ENCODE results near the gene POLK. TPM values are rescaled to one million over a fixed set of nuclear protein-coding genes. Genes with fewer than 3 reads are reported as not detected.
"Not testable (repeated sequence)": the region's sequence is repeated elsewhere in the genome, so short reads cannot be mapped to it uniquely, and the experiment has no call there.

Gene POLK
- total RNA-seq, 2 experiments from 2014 or later: 16.0 to 29.5 TPM

DNA sequence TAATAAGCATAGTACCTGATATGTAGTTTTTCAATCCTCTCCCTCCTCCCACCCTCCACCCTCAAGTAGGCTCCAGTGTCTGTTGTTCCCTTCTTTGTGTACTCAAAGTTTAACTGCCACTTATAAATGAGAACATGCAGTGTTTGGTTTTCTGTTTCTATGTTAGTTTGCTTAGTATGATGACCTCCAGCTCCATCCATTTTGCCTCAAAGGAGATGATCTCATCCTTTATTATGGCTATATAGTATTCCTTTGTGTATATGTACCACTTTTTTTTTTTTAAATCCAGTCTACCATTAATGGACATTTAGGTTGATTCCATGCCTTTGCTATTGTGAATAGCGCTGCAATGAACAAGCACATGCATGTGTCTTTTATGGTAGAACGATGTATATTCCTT, 20.5 kb downstream of the POLK start:
- intact Hi-C loops (cut with micrococcal nuclease; ENCODE audit: unreplicated experiment): no loop called here
- Histone ChIP-seq H3K79me2 (ENCODE audit: insufficient read depth, low read depth, low read length) (peaks cover 12% of the 10 kb centered on the region; the same call in 1 of the 2 replicates), H3K4me3 (ENCODE audit: low read depth, low read length, poor library complexity, severe bottlenecking) (no peak overlapping the region), H3K9me3 (ENCODE audit: low read length) (peaks cover 23% of the 10 kb centered on the region; the same call in 1 of the 2 replicates), H3K27ac (ENCODE audit: low read depth, low read length, poor library complexity, severe bottlenecking) (no peak overlapping the region), H4K20me1 (ENCODE audit: insufficient read depth, low read length) (no peaks in the 10 kb centered on the region), H3K36me3 (ENCODE audit: insufficient read depth, low read length) (peaks cover 23% of the 10 kb centered on the region), H2AFZ (ENCODE audit: low read length) (no peak overlapping the region), H3K4me1 (ENCODE audit: insufficient read depth, low read length, poor library complexity, severe bottlenecking) (no peaks in the 10 kb centered on the region), H3K4me2 (ENCODE audit: low read length) (no peak overlapping the region), H3K9me2 (ENCODE audit: insufficient read depth, low read length) (no peaks in the 10 kb centered on the region)
- BruUV-seq (replicated peaks): no TSS peak
- CTCF ChIA-PET (ENCODE audit: unreplicated experiment): no interaction called here
- DNase-seq (ENCODE audit: low spot score): no peak
- POLR2A ChIA-PET: interaction anchor here (0.6 to 1.3 kb wide), 2 partner anchors 9 to 11 kb away, joined by 4 to 10 read pairs; no protein-coding TSS in a partner anchor
- TF ChIP-seq, protein P1, sequence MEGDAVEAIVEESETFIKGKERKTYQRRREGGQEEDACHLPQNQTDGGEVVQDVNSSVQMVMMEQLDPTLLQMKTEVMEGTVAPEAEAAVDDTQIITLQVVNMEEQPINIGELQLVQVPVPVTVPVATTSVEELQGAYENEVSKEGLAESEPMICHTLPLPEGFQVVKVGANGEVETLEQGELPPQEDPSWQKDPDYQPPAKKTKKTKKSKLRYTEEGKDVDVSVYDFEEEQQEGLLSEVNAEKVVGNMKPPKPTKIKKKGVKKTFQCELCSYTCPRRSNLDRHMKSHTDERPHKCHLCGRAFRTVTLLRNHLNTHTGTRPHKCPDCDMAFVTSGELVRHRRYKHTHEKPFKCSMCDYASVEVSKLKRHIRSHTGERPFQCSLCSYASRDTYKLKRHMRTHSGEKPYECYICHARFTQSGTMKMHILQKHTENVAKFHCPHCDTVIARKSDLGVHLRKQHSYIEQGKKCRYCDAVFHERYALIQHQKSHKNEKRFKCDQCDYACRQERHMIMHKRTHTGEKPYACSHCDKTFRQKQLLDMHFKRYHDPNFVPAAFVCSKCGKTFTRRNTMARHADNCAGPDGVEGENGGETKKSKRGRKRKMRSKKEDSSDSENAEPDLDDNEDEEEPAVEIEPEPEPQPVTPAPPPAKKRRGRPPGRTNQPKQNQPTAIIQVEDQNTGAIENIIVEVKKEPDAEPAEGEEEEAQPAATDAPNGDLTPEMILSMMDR (conservative IDR thresholded peaks at IDR 0.05; ENCODE audit: low read length): no peak
- TF ChIP-seq EZH2phosphoT487 (IDR thresholded peaks at IDR 0.05; ENCODE audit: borderline replicate concordance, low read depth, low read length): no peak

DNA sequence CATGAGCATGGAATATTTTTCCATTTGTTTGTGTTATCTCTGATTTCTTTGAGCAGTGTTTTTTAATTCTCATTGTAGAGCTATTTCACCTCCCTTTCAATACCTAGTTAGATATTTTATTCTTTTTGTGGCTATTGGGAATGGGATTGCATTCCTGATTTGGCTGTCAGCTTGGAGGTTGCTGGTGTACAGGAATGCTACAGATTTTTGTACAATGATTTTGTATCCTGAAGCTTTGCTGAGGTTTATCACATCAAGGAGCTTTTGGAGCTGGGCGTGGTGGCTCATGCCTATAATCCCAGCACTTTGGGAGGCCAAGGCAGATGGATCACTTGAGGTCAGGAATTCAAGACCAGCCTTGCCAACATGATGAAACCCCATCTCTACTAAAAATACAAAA, 22.0 kb downstream of the POLK start:
- CTCF ChIA-PET (ENCODE audit: unreplicated experiment); H3K79me2 ChIP-seq (ENCODE audit: insufficient read depth, low read depth, low read length); DNase-seq (ENCODE audit: low spot score); H3K27ac ChIP-seq (ENCODE audit: low read depth, low read length, poor library complexity, severe bottlenecking); H2AFZ ChIP-seq (ENCODE audit: low read length); H3K4me3 ChIP-seq (ENCODE audit: low read depth, low read length, poor library complexity, severe bottlenecking); BruUV-seq (replicated peaks); H3K4me1 ChIP-seq (ENCODE audit: insufficient read depth, low read length, poor library complexity, severe bottlenecking); H3K4me2 ChIP-seq (ENCODE audit: low read length); intact Hi-C loops (cut with micrococcal nuclease; ENCODE audit: unreplicated experiment); H3K9me2 ChIP-seq (ENCODE audit: insufficient read depth, low read length); H4K20me1 ChIP-seq (ENCODE audit: insufficient read depth, low read length): not testable (repeated sequence)
- Histone ChIP-seq H3K36me3 (ENCODE audit: insufficient read depth, low read length) (peaks cover 23% of the 10 kb centered on the region), H3K9me3 (ENCODE audit: low read length) (peaks cover 23% of the 10 kb centered on the region; the same call in 1 of the 2 replicates)
- POLR2A ChIA-PET: interaction anchor here (0.9 to 1.0 kb wide), 2 partner anchors 10 to 22 kb away, joined by 3 to 7 read pairs; no protein-coding TSS in a partner anchor

DNA sequence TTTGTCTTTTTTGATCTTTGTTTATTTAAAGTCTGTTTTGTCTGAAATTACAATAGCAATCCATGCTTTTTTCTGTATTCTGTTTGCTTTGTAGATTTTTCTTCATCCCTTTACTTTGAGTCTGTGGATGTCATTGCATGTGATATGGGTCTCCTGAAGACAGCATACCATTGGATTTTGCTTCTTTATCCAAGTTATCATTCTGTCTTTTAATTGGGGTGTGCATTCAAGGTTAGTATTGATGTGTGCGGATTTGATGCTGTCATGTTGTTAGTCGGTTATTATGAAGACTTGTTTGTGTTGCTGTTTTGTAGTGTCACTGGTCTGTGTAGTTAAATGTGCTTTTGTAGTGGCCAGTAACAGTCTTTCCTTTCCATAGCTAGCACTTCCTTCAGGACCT, 23.0 kb downstream of the POLK start:
- CTCF ChIA-PET (ENCODE audit: unreplicated experiment): interaction anchor here (0.6 kb wide), 1 partner anchor 21 kb away, joined by 5 read pairs; no protein-coding TSS in a partner anchor
- no peak overlapping the region for H2AFZ ChIP-seq (ENCODE audit: low read length)
- no peaks in the 10 kb centered on the region for H4K20me1 ChIP-seq (ENCODE audit: insufficient read depth, low read length)
- peaks cover 23% of the 10 kb centered on the region; the same call in 1 of the 2 replicates for H3K9me3 ChIP-seq (ENCODE audit: low read length)
- no peaks in the 10 kb centered on the region for H3K9me2 ChIP-seq (ENCODE audit: insufficient read depth, low read length)
- peaks cover 23% of the 10 kb centered on the region for H3K36me3 ChIP-seq (ENCODE audit: insufficient read depth, low read length)
- TF ChIP-seq, protein P1 (conservative IDR thresholded peaks at IDR 0.05; ENCODE audit: low read length): no peak
- TF ChIP-seq EZH2phosphoT487 (IDR thresholded peaks at IDR 0.05; ENCODE audit: borderline replicate concordance, low read depth, low read length): no peak
- intact Hi-C loops (cut with micrococcal nuclease; ENCODE audit: unreplicated experiment): no loop called here
- H3K4me3 ChIP-seq (ENCODE audit: low read depth, low read length, poor library complexity, severe bottlenecking): no peak overlapping the region
- H3K4me1 ChIP-seq (ENCODE audit: insufficient read depth, low read length, poor library complexity, severe bottlenecking): no peaks in the 10 kb centered on the region
- no peak overlapping the region for H3K4me2 ChIP-seq (ENCODE audit: low read length)
- DNase-seq (ENCODE audit: low spot score): no peak
- H3K27ac ChIP-seq (ENCODE audit: low read depth, low read length, poor library complexity, severe bottlenecking): no peak overlapping the region
- POLR2A ChIA-PET: interaction anchor here (1.0 kb wide), 1 partner anchor 21 kb away, joined by 3 read pairs; no protein-coding TSS in a partner anchor
- peaks cover 4% of the 10 kb centered on the region; the same call in 1 of the 2 replicates for H3K79me2 ChIP-seq (ENCODE audit: insufficient read depth, low read depth, low read length)
- BruUV-seq (replicated peaks): no TSS peak
